IPS-NIHi7 (cell line): ENCODE results near the gene SYP.

Source experiments
- DNase-seq: peaks from one replicate; pipeline ENCODE4 v3.0.0; 2012; ENCODE audit warnings: mixed read lengths; ENCODE audit errors: extremely low spot score

The SYP gene

GRCh38 chrX:49199906-49200771 lies at the start of gene SYP:
TSS of gene SYP (minus strand) at chrX:49200193. CDS start at chrX:49200186, 7 bp downstream.
- peak; percentile 87 for DNase-seq

- no peak for DNase-seq
Observed at GRCh38 chrX:49249616-49250015, 49.6 kb upstream of the SYP start.

GRCh38 chrX:49249071-49249470 lies 49.1 kb upstream of the SYP start:
- no peak for DNase-seq

- DNase-seq: no peak
Observed at GRCh38 chrX:49247916-49248811, 48.2 kb upstream of the SYP start.

GRCh38 chrX:49247346-49247745 lies 47.4 kb upstream of the SYP start:
- no peak for DNase-seq

GRCh38 chrX:49246541-49246940 lies 46.5 kb upstream of the SYP start:
- no peak for DNase-seq

- DNase-seq: no peak
Observed at GRCh38 chrX:49244207-49244606, 44.2 kb upstream of the SYP start.

GRCh38 chrX:49243166-49243565 lies 43.2 kb upstream of the SYP start:
- DNase-seq: no peak

GRCh38 chrX:49242545-49243066 lies 42.6 kb upstream of the SYP start:
- DNase-seq: no peak

GRCh38 chrX:49238735-49239134 lies 38.7 kb upstream of the SYP start:
- no peak for DNase-seq

- no peak for DNase-seq
Observed at GRCh38 chrX:49237060-49237459, 37.1 kb upstream of the SYP start.

GRCh38 chrX:49233887-49234555 lies 34.0 kb upstream of the SYP start:
- no peak for DNase-seq

GRCh38 chrX:49233176-49233575 lies 33.2 kb upstream of the SYP start, which contains the start of gene CACNA1F:
TSS of gene CACNA1F (minus strand) at chrX:49233340. CDS start at chrX:49233309, 31 bp downstream.
- DNase-seq: no peak

GRCh38 chrX:49232525-49232924 lies 32.5 kb upstream of the SYP start:
- no peak for DNase-seq

- no peak for DNase-seq
Observed at GRCh38 chrX:49231333-49232000, 31.5 kb upstream of the SYP start.

GRCh38 chrX:49230500-49231232 lies 30.7 kb upstream of the SYP start:
- peak; percentile 82 for DNase-seq

- no peak for DNase-seq
Observed at GRCh38 chrX:49228185-49228584, 28.2 kb upstream of the SYP start.

GRCh38 chrX:49227726-49228125 lies 27.7 kb upstream of the SYP start:
- no peak for DNase-seq

GRCh38 chrX:49226946-49227345 lies 27.0 kb upstream of the SYP start:
- no peak for DNase-seq

- no peak for DNase-seq
Observed at GRCh38 chrX:49225858-49226257, 25.9 kb upstream of the SYP start.

- no peak for DNase-seq
Observed at GRCh38 chrX:49221868-49222267, 21.9 kb upstream of the SYP start.
